ENCODE results near the gene SLC6A12.
"Not testable (repeated sequence)": the region's sequence is repeated elsewhere in the genome, so short reads cannot be mapped to it uniquely, and the experiment has no call there.

Gene SLC6A12

DNA sequence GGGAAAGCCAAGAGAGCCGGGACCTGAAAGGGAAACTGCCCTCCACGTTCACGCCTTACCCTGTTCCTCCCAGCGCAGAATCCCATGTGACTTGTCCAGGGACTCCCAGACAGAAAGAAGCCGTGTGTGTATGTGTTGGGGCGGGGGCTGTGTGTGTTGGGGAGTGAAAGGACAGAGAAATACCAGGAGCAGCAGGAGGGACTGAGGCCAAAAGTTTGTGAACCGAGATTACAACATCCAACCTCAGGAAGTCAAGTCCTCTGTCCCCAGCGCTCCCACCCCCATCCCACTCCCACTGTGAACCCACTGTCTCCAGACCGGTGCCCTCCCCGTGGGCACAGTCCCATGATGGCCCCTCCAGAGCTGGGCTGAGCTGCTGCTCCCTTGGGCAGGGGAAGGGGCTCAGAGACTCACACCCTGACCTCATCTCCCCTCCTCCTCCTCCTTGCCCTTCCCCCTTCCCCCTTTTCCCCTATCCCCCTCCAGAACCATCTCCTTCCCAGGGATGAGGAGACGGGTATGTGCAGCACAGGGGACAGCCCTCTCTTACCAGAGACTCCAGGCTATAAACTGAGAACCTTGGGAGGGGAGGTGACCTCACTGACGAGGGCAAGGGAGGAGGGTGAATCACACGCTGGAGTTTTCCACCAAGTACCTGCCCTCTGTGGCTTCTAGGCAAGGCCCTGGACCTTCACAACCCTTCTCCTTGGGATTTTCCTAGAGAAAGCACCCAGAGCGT, at the start of gene SLC6A12:
TSS of gene SLC6A12 (minus strand) at position 155 of the 739 bp plus-strand sequence. CDS start 4,171 bp downstream, outside the sequence.
- no peak for DNase-seq

DNA sequence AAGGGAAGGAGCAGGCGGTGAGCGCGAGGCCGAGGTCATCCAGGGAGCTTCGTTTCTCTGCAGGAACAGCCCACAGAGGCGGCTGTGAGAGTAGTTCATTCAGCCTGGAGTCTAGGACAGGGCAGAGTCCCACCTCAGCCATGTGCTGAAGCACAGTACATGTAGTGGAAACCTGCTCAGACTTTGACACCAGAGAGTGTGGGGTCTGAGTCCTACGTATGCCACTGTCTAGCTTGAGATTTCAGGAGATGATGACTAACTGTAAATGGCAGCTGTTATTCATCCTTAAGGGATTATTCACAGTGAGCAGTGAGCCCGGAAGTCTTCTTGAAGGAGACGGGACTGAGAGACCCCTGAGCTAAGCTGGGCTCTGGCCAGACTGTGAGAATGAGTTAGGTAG, 49.6 kb upstream of the SLC6A12 start:
- no peak for DNase-seq

DNA sequence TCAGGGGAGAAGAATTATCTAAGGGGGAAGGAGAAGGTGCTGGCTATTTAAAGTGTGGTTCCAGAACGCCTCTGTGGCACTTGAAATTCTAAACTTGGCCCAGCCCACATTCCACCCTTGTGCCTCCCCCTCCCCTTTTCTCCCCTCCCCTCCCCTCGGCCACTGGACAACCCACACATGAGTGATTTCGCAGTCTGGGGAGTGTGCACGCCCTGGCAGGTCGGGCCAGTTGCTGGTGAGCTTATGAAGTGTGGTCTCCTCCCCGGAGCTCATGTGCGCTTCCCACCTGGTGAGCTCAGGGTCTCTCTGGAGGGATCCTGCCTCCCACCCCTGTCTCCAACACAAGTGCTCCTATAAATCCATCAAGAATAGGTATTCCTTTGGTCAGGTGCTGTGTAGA, 48.9 kb upstream of the SLC6A12 start, which contains the start of gene SLC6A13:
TSS of gene SLC6A13 (minus strand) at position 20 of the 400 bp plus-strand sequence. CDS start 2,784 bp downstream, outside the sequence.
- no peak for DNase-seq

DNA sequence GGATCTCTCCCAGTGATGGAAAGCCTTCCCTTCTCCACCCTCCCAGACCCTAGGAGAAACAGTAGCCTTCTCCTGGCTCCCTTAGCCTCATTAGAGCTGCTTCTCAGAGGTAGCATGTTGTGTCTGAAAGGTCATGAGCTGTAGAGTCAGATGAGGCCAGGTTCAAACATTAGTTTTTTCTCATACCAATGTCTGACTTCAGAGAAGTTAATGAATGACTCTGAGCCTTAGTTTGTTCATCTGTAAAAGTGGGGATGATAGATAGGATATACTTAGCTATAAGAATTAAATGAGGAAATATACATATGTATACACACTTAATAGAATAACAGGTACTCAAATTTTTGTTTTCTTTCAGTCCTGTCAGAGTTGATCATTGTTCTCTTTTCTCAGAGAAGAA, 48.2 kb upstream of the SLC6A12 start:
- DNase-seq, result no peak

DNA sequence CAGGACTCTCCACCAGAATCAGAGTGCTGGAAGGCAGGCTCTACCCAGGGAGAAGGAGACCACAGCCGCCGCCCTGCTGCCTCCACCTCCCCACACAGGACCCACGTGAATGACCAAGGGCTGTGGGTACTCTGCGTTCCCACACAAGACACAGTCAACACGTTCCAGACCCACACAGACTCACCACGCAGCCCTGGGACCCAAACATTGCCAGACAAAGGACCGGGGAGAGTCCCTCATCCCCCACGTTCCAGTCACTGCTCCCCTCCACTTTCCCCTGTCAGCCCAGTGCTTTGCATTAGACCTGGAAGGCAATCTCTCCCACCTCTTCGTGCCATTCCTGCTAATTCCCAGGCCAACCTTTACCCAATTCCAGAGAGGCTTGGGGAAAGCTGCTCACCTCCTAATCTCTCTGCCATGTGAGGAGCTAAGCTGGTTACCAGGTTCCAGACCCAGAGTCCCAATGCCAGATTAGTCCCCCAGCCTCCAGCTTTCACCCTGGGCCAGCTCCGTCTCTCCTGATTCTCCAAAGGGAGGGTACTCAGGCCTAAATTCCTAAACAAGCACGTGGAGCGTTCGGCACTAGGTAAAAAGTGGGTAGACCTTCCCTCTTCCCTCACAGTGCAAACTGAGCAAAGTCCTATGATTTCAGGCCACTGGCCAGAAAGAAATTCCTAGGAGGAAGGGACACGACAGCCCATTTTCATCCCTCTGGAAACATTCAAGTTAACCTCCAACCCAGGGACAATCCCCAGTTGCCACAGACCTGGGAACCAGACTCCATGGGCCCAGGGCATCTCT, 43.8 kb upstream of the SLC6A12 start:
- no peak for DNase-seq

DNA sequence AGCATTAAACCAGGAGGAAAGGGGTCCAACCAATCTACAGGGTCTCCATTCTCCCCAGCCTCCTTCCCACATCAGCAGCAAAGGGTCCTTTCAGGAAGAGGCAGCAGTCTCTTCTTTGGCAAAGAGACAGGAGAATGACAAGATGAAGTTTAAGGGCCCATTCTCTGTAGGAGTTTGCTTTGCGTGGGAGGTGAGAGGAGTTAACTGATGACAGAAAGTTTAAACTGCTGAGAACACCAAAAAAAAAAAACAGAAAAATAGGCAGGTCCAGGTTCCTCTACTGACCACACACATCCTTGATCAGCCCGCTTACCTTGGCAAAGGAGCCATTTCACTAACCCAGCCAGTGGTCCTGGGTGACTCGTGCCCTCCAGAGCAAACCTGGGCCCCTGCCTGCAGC, 43.0 kb upstream of the SLC6A12 start:
- no peak for DNase-seq

DNA sequence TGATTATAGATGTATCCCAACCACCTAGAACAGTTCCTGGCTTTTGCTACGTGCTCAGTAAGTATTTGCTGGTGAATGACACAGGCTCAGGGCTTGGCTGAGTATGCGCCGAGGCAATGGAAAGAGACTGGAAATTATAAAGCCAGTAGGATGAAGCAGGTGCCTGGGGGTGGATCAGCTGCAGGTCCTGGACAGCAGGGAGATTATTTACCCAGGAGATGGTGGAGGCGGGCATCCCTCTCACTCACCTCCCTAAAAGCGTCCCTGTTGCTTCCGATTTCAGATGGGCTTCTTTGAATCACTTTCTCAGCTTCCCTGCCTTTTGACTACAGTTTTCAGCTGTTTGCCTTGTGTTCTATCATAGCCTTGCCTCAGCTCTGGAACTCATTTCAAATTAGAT, 42.3 kb upstream of the SLC6A12 start:
- DNase-seq, result no peak

DNA sequence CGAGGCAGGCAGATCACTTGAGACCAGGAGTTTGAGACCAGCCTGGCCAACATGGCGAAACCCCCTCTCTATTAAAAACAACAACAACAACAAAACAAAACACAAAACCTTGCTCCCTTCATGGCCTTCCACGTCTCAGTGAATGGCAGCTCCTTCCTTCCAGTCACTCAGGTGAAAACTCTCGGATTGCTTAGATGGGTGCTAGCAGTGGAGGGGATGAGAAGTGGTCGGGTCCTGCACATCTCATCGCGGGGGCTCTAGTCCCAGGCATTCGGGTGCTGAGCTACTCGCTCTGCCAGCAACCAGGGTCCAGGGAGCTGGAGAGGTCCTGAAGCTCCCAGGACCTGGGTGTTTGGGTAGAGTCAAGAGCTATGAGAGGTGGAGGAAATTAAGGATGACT, 41.0 kb upstream of the SLC6A12 start:
- no peak for DNase-seq

DNA sequence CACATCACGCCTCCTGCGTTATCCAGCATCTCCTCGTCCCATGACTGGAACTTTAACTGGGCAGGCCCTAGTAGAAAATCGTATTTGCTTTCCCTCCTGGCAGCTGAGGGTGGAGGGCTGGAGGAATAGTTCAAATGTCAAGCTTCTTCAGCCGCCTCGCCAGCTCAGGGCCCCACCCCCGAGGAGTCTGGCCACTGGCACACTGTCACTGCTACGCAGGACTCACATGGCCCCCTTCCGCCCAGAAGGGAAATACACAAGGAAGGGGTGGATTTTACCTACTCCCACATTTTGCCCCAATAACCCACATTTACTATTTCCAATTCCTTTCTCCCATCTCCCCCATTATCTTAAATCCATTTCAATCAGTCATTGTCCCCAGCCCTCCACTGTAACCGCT, 40.1 kb upstream of the SLC6A12 start:
- no peak for DNase-seq

DNA sequence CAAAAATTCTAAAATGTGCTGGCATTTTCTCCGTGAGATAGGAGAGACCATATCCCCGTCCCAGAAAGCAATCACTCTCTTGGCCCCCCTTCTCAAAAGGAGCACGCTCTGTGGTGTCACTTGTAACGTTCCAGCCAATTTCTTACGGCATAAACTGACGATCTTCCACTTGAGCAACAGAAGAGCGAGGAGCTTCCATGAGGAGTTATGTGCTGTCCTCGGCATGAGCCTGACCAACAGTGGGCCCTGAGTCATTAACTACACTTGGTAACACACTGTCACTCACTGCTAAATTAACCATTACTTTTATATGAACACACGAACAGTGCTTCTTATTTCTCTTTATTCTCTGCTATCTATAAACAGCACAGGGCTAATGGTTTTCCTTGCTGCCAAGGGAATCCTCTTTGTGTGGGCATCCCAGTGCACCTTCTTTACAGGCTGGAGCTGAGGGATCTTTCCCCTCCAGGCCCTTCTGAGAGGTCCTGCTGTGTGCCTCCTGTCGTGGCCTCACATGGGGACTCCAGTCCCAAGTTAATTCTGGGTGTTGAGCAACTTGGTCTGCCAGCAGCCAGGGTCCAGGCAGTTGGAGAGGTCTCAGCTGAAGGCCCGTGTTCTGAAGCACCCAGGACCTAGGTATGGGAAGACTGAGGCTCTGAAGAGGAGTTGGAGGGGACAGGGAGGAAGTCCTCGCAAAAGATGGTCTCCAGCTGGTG, 39.3 kb upstream of the SLC6A12 start:
- no peak for DNase-seq

DNA sequence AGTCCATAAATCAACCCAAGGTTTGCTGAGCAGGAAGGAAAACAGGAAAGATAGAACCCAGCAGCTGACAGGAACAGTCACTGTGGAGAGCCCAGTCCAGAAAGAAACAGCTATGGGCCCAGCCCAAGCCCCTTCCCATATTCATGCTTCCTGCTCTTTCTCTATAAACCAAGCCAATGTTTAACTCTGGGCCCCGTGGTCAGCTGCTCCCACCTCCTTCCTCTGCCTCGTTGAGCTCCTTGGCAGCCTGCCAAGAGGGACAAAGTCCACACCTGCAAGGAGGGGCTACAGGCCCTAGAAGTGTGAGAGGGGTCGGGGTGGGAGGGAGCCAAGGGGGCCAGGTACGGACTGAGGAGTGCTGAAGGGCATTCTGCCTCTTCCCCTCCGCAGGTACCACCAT, 38.7 kb upstream of the SLC6A12 start:
- DNase-seq, result no peak

DNA sequence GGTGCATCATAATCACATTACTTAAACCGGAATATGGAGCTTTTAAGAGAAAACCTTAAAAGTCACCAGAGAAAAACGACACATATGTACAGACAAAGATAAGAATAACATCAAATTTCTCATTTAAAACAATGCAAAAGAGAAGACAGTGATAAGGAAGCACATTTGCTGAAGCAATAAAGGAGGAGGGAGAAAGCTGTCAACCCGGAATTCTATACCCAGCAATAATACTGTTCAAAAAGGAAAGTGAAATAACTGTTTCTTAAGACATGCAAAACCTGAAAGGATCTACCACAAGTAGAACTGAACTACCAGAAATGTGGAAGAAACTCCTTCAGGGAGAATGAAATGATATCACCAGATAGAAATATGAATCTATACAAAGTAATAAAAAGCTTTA, 33.3 kb upstream of the SLC6A12 start:
- DNase-seq, result no peak

DNA sequence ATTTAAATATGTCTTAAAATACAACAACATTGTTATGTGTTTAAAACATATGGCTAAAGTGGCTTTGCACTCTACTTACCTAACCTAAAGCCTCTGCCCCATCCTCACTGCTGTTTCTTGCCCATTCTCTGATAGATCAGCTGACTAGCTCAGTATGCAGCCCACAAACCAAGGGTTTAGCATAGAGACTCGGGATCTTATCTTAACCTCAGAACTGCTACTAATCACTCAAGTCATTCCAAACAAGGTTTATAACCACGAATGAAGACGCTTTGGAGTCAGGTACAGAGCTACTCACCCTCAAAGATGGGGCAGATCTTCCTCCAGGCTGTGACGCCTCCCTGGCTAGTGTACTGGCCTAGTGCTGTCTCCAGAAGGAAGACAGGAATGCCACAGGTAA, 29.4 kb upstream of the SLC6A12 start:
- DNase-seq, result no peak

DNA sequence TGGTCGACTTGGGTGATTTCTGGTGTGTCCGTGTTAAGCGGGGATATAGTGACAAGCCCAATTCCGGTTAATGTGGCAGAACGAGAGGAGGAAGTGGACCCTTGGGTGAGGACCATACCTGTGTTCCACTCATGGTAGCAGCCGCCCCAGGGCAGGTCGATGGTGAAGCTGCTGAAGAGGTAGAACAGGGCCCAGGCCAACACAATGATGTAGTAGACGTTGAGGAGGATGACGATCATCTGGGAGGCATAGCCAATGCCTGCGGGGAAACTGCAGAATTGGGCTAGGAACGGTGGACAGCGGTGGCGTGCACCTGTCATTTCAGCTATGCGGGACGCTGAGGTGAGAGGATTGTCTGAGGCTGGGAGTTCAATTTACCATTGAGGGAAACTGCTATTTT, 28.5 kb upstream of the SLC6A12 start:
- DNase-seq, result no peak

DNA sequence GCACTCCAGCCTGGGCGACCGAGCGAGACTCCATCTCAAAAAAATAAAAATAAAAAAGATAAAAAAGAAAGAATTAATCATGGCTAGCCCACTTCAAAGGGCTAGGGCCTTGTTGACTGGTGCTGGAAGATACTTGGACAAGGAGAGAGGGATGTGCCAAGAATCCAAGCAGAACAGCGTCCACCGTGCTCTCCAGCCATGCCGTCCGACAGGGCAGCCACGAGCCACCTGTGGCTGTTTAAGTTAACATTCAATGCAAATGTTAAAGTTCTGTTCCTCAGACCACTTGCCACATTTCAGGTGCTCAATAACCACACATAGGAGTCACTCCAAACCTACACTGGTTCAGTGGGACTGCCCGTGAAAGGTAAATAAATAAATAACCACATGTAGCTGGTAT, 27.3 kb upstream of the SLC6A12 start:
- no peak for DNase-seq

DNA sequence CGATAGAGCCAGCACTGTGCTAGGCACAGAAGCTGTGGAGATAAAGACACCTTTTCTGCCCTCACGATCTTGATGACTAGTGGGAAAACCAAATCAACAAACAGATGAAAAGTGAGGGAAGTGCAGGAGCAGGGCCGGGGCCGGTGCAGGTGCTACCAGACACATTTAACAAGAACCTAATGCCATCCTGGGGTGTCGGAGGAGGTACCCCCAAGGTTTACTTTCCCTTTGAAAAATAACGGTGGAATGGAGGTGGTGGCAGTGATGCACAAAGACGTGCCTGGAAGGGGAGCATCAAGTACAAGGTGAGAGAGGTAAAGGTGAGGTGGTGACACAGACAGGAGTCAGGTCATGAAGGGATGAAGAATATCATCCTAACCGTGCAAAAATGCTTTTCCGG, 26.6 kb upstream of the SLC6A12 start:
- DNase-seq, result no peak

DNA sequence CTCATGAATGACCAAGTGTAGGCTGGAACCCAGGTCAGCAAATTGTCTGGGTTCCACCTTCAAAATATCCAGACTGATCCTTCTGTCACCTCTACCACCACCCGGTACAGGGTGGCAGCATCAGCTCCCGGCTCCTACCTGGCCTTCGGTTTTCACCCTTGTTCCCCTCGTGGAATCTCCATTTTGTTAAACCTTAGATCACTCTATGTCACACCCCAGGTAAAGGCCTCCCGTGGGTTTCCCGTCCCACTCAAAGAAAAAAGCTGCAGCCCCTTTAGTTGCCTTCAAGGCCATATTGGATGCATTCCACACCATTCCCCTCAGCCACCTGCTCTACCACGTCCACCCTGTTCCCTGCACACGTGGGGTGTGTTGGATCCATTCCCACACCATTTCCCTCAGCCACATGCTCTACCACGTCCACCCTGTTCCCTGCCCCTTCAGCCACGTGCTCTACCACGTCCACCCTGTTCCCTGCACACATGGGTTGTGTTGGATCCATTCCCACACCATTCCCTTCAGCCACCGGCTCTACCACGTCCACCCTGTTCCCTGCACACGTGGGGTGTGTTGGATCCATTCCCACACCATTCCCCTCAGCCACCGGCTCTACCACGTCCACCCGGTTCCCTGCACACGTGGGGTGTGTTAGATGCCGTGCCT, 24.9 kb upstream of the SLC6A12 start:
- DNase-seq, result no peak

DNA sequence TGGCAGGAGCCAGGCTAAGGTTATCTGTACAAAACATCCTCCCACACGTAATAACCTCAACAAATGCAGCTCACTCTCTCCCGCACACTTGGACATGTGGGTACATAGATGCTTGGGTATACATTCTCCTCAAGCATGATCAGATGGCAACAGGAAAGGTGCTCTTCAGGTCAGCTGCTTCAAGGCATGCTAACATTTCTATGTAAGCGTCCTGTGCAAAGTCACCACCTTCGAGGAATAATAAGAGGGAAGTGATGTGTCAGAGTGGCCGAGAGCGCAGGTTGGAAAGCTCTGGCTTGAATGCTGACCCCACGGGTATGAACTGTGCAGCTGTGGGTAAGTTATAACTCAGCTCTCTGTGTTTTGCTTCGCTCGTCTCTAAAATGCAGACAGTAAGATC, 24.2 kb upstream of the SLC6A12 start:
- no peak for DNase-seq

DNA sequence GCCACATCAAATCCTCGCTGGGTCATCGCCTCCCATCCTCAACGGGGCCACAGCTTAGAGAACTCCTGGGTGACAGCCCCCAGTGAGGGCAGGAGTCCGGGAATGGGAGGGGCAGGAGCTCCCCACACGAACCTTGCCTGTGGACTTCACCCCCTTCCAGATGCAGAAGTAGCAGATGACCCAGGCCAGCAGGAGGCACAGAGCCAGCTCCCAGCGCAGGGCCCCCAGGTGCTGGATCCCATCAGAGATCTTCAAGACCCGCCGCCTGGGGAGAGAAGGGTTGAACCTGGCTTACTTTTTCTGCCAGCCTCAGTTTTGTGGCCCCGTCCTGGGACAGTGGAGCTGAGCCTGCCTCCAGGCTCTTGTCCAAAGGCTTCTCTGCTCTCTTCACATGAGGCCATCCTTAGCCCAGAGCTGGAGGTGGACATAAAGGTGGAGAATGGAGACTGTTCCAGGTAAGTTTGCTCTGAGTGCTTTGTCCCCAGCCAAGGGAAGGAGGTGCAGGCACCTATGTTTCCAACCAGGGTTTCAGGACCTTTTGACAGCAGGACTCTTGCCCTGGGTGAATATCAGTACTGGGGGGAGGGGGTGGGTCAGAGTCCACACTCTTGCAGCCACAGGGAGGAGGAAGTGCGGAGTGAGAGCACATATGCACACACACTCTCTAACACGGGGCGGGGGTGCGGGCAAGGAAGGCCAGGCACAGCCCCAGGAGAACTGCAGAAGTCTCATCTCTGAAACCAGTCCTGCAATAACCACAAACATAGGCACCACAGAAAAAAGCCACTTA, 23.3 kb upstream of the SLC6A12 start:
- DNase-seq, result no peak

DNA sequence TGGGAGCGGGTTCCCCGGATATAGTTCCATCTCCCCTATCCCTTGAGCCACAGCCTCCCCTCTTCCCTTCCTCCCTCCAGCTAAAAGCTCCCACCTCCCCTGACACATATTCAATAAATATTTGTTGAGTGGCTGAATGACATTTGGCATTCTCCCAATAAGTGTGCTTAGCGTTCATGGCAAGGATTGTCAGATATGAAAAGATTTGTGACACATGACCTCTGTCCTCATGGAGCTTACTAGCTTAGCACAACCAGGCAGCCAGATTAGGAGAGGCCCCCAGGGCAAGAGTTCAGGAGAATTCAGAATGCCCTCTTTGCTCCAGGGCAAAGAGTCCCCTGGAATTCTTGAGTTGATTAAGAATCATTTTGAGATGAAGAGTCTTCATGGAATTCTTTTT, 22.5 kb upstream of the SLC6A12 start:
- DNase-seq, result no peak

DNA sequence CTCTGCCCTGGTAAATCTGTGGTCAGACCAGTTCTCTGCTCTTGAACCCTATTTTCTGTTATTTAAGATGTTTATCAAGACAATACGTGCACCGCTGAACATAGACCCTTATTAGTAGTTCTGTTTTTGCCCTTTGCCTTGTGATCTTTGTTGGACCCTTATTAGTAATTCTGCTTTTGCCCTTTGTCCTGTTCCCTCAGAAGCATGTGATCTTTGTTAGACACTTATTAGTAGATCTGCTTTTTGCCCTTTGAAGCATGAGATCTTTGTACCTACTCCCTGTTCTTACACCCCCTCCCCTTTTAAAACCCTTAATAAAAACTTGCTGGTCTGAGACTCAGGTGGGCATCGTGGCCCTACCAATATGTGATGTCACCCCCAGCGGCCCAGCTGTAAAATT, 22.0 kb upstream of the SLC6A12 start:
- DNase-seq, result not testable (repeated sequence)

DNA sequence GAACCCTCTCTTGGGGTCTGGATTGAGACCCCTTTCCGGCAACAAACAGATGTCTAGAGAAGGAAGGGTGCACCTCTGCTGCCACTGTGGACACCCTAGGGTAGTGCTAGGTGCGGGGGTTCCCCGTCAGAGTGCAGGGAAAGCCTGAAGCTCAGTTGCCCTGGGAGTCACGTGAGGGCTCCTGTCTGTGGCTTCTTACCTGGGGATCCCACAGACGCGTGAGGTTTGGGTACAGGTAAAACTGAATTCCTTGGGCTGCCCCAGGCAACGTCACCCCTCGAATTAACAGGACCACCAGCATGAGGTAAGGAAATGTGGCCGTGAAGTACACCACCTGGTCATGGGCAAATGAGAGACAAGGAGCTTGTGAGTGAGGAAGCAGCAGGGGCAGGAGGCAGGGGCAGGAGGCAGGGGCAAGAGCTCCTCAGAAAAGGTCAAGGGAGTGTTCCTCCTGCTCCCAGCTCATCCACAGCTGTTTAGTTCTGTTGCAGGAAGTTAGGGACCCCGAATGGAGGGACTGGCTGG, 21.0 kb upstream of the SLC6A12 start:
- DNase-seq, result no peak
